ENCODE results near the gene FEM1C.

The FEM1C gene

DNA sequence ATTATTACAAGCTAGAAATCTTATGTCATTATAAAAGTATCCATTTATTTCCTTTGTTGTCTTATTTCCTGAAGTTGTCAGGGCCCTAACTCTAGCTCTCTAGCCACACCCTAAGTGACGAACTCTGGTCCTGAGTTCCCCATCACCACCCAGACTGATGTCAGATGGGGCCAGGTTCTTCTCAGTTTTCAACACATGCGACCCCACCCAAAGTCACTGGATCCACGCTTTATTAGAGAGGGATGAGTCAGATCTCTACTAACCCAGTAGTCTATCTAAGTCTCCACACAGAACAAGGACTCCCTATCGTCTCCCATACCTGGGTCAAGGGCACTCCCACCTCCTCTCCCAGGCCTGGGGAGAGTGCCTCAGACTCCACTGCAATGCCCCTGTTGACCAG, 6.8 kb upstream of the FEM1C start:
- TF ChIP-seq, protein P1, sequence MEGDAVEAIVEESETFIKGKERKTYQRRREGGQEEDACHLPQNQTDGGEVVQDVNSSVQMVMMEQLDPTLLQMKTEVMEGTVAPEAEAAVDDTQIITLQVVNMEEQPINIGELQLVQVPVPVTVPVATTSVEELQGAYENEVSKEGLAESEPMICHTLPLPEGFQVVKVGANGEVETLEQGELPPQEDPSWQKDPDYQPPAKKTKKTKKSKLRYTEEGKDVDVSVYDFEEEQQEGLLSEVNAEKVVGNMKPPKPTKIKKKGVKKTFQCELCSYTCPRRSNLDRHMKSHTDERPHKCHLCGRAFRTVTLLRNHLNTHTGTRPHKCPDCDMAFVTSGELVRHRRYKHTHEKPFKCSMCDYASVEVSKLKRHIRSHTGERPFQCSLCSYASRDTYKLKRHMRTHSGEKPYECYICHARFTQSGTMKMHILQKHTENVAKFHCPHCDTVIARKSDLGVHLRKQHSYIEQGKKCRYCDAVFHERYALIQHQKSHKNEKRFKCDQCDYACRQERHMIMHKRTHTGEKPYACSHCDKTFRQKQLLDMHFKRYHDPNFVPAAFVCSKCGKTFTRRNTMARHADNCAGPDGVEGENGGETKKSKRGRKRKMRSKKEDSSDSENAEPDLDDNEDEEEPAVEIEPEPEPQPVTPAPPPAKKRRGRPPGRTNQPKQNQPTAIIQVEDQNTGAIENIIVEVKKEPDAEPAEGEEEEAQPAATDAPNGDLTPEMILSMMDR (IDR thresholded peaks at IDR 0.05; ENCODE audit: control insufficient read depth, insufficient read depth, low read depth, low read length, missing control alignments): no peak
- DNase-seq (ENCODE audit: low read depth): no peak
- no peak overlapping the region for H3K4me3 ChIP-seq (ENCODE audit: control insufficient read depth, low read depth, low read length)

DNA sequence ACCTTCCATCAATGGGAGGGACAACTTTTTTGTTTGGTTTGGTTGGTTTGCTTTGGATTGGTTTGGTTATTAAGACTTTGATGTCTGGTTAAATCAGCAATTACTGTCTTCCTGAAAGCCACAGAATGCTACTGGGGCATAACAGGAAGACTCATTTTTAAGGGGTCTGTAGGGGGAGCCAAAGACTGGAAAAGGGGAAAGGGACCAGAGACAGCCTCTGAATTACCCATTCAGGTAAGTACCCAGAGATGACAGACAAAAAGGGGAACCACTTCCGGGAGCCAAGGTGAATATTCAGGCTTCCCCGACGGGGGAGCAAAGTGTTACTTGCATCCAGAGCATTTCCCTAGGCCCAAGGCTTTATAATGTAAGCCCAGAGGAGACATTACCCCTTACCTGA, 4.6 kb upstream of the FEM1C start:
- TF ChIP-seq, protein P1 (IDR thresholded peaks at IDR 0.05; ENCODE audit: control insufficient read depth, insufficient read depth, low read depth, low read length, missing control alignments): peak; percentile 22
- H3K4me3 ChIP-seq (ENCODE audit: control insufficient read depth, low read depth, low read length): no peak overlapping the region
- DNase-seq (ENCODE audit: low read depth): no peak

DNA sequence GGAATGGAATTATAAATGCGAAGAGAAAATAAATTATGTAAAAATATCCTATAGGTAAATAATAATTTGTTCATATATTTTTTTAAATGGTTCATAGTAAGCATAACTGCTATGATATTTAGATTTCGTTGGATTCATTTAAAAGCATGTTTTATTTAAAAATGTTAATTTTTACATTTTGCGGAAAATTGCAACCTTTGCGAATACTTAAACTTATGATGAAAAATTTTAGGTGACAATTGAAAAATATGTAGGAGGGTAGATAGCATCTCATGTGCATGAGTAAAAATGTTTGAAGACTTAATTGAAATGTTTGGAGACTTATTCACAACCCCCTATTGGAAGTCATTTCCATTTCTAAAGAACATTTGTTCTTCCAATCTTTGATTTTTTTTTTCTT, 4.1 kb upstream of the FEM1C start:
- TF ChIP-seq, protein P1 (IDR thresholded peaks at IDR 0.05; ENCODE audit: control insufficient read depth, insufficient read depth, low read depth, low read length, missing control alignments): no peak
- no peak overlapping the region for H3K4me3 ChIP-seq (ENCODE audit: control insufficient read depth, low read depth, low read length)
- DNase-seq (ENCODE audit: low read depth): no peak

DNA sequence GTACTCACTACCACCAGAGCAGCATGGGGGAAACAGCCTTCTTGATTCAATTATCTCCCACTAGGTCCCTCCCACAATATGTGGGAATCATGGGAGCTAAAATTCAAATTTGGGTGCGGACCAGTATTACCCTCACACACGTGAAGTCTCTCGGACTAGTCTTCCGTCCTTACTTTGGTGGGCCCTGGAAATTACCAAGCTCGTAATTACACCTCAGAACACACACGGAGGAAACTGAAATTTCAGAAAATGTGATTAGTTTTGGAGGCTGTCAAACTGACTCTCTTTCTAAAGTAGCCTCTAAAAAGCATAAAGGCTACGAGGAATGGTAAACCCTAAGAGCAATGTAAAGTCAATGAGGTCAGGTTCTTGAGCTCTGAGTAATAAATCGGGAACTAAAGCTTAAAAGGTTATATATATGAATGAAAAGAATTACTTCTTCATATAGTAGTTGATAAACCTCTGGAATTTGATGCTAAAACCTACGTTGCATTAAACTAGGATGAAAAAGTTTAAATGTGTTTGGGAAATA, 842 bp upstream of the FEM1C start:
- no peak overlapping the region for H3K4me3 ChIP-seq (ENCODE audit: control insufficient read depth, low read depth, low read length)
- no peak for DNase-seq (ENCODE audit: low read depth)
- TF ChIP-seq, protein P1 (IDR thresholded peaks at IDR 0.05; ENCODE audit: control insufficient read depth, insufficient read depth, low read depth, low read length, missing control alignments): no peak

DNA sequence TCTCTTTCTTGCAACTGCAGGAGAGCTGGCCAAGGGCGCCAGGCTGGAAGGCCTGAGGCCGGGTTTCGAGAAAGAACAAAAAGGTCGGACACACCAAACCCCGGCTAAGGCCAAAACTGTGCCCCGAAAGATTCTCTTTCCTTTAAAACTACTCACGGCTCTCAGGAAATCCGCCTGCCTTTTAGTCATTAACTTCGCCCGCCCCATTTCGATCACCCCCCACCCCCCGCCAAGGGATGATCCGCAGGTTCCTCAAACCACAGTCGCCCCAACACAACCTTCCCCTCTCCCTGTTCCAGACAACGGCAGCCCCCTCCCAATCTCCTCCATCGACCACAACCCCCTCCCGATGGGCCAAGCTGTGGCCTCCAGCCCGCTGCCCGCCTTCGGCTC, 536 bp downstream of the FEM1C start:
- TF ChIP-seq, protein P1 (IDR thresholded peaks at IDR 0.05; ENCODE audit: control insufficient read depth, insufficient read depth, low read depth, low read length, missing control alignments): no peak
- H3K4me3 ChIP-seq (ENCODE audit: control insufficient read depth, low read depth, low read length): peak overlapping the region; percentile 69
- DNase-seq (ENCODE audit: low read depth): no peak

DNA sequence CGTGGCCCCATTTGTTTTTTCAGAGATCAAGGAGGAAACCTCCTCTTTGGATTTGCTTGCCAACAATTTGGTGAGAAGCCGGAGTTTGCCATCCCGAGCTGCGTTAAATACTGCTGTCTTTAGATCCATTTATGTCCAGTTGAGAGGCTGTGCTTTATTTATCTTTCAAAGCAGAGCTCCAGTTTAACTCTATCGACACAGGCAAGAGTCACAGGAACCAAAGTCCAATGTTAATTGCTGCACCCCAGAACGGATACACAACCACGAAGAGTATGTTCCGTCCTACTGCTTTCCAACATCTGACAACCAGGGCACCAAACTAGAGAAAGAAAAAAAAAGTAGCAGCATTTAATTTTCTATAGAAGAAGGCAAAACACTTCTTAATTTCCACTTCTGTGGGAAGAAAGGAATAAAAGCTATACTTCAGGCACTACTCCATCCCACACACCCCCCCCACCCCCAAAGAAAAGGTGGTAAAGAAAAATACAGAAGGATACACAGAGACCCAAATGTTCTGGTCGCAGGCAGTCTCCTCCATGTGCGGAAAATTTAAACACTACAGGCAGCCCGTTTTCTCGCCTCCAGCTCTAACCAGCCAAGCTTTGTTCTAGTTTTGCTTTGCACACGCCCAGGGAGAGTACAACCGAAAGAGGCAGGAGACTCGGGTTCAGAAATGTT, 1.1 kb downstream of the FEM1C start:
- peak overlapping the region; percentile 69 for H3K4me3 ChIP-seq (ENCODE audit: control insufficient read depth, low read depth, low read length)
- peak; percentile 16 for DNase-seq (ENCODE audit: low read depth)
- TF ChIP-seq, protein P1 (IDR thresholded peaks at IDR 0.05; ENCODE audit: control insufficient read depth, insufficient read depth, low read depth, low read length, missing control alignments): no peak

Measured in AG09309 (cell line).